Keratinocyte (primary cell): Measurements from ENCODE around the gene SLC9A8.

Experiments used
- EZH2 ChIP-seq: IDR thresholded peaks from one replicate; pipeline ENCODE4 v1.6.1; 2012; ENCODE audit warnings: inconsistent platforms, mild to moderate bottlenecking, low read length, moderate library complexity
- TF ChIP-seq, protein P1 (sequence below), 3 experiments: IDR thresholded peaks in 1 of 3; conservative IDR thresholded peaks in 1 of 3; optimal IDR thresholded peaks in 1 of 3; 2 replicates in 2 of 3; 3 replicates in 1 of 3; pipeline versions ENCODE3 to v1.5.1; 2011; ENCODE audit warnings: low read length in 3 of 3, mild to moderate bottlenecking in 3 of 3, moderate library complexity in 2 of 3, control low read depth in 1 of 3, inconsistent platforms in 1 of 3; ENCODE audit not compliant: insufficient read depth in 2 of 3; ENCODE audit errors: extremely low read depth in 1 of 3

GRCh38 chr20:49915118-49915379 lies 102.4 kb downstream of the SLC9A8 start:
- TF ChIP-seq, protein P1, sequence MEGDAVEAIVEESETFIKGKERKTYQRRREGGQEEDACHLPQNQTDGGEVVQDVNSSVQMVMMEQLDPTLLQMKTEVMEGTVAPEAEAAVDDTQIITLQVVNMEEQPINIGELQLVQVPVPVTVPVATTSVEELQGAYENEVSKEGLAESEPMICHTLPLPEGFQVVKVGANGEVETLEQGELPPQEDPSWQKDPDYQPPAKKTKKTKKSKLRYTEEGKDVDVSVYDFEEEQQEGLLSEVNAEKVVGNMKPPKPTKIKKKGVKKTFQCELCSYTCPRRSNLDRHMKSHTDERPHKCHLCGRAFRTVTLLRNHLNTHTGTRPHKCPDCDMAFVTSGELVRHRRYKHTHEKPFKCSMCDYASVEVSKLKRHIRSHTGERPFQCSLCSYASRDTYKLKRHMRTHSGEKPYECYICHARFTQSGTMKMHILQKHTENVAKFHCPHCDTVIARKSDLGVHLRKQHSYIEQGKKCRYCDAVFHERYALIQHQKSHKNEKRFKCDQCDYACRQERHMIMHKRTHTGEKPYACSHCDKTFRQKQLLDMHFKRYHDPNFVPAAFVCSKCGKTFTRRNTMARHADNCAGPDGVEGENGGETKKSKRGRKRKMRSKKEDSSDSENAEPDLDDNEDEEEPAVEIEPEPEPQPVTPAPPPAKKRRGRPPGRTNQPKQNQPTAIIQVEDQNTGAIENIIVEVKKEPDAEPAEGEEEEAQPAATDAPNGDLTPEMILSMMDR (optimal IDR thresholded peaks at IDR 0.05 in 1 of 3, IDR thresholded peaks at IDR 0.05 in 1 of 3, conservative IDR thresholded peaks at IDR 0.05 in 1 of 3; ENCODE audit: extremely low read depth in 1 of 3, insufficient read depth in 2 of 3, low read length in 3 of 3): no peak
- no peak for TF ChIP-seq EZH2
